Astrocyte of the cerebellum (primary cell): ENCODE data around the gene PSD4.

ENCODE experiments used
- DNase-seq: peaks from one replicate; pipeline ENCODE4 v3.0.0-alpha.2; 2011; ENCODE audit warnings: low read depth
- H3K4me3 ChIP-seq: 2 replicates; pipeline ENCODE4 v1.5.1; 2011; ENCODE audit warnings: mild to moderate bottlenecking, low read depth, low read length, moderate library complexity
- in situ Hi-C: cut with HindIII; loops from 2 replicates; pipeline ENCODE4 v1.10.0; 2017; ENCODE audit warnings: low sequenced_read_pairs
- TF ChIP-seq, protein P1 (sequence below): IDR thresholded peaks from 2 replicates; pipeline ENCODE4 v1.5.1; 2012; ENCODE audit warnings: low read length, low read depth, moderate library complexity, mild to moderate bottlenecking; ENCODE audit errors: missing control alignments

The PSD4 gene

DNA sequence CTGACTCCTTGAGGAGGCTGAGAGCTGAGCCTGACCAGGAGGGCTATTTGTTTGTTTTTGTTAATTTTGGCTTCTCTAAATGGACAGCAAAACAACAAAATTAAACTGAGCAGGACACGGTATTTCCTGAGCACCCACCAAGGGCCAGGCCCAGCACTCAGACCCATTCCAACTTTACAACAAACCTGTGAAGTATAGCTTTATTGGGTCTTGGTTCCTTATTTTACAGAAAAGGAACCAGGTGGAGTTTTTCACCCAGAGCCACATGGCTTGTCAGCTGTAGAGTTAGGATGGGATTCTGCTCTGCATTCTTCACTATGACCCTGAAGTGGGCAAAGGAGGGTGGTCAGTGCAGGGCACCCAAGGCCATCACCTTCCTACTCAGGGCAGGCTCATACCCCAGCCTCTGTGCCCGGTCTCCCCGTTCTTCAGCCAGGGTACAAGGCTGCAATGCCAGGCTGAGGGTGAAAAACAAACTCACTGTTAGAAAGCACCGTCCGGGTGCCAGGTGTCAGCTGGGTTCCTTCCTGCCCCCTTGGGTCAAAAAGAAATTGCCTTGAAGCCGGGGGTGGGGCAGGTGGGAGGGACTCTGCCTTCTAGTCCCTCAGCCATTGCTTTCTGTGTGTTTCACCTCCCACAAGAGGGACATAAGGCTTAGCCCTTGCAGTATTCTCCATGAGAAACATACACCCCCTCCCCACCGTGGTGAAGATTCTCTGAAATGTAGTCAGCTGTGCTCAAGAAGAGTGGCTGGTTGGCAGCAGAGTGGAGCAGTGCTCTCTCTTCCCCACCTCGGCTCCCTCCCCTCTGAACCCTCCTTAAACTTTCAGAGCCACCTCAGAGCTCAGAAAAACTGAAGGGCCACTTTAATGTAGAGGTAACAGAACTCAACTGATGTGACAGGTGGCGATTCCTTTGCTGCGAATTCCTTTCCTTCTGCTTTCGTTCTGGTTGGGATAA lies 2.2 kb downstream of the PSD4 start:
- in situ Hi-C loops = no loop called here
- TF ChIP-seq, protein P1, sequence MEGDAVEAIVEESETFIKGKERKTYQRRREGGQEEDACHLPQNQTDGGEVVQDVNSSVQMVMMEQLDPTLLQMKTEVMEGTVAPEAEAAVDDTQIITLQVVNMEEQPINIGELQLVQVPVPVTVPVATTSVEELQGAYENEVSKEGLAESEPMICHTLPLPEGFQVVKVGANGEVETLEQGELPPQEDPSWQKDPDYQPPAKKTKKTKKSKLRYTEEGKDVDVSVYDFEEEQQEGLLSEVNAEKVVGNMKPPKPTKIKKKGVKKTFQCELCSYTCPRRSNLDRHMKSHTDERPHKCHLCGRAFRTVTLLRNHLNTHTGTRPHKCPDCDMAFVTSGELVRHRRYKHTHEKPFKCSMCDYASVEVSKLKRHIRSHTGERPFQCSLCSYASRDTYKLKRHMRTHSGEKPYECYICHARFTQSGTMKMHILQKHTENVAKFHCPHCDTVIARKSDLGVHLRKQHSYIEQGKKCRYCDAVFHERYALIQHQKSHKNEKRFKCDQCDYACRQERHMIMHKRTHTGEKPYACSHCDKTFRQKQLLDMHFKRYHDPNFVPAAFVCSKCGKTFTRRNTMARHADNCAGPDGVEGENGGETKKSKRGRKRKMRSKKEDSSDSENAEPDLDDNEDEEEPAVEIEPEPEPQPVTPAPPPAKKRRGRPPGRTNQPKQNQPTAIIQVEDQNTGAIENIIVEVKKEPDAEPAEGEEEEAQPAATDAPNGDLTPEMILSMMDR = no peak
- DNase-seq = no peak
- H3K4me3 ChIP-seq = no peak overlapping the region

DNA sequence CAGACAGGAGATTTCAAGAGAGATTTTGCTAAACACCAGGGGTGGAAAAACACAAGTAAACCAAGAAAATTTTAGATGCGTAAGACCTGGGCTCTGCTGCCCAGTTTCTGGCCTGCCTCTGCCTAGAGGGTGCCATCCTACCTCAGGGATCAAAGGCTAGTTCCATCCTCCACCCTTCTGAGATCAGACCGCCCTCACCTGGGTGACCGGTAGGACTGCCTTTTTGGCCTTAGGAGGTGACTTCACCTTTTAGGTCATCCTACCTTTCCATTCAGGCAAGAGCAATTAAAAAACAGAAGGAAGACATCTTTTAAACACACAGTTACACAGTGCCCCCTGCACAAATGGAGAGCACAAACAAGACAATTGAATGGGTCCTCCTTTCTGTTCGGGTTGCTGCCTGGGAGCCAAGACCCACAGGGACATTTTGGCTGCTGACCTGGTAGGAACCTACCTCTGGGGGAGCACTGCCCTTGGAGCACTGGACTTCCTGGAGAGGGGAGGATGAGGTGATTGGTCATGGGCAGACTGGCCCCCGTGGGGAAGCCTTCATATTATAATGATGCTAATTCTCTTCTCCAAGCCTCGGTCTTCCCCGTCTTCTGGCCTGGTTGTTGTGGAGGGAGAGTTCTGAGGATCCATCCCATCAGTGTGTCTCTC lies 3.1 kb downstream of the PSD4 start:
- H3K4me3 ChIP-seq = no peak overlapping the region

DNA sequence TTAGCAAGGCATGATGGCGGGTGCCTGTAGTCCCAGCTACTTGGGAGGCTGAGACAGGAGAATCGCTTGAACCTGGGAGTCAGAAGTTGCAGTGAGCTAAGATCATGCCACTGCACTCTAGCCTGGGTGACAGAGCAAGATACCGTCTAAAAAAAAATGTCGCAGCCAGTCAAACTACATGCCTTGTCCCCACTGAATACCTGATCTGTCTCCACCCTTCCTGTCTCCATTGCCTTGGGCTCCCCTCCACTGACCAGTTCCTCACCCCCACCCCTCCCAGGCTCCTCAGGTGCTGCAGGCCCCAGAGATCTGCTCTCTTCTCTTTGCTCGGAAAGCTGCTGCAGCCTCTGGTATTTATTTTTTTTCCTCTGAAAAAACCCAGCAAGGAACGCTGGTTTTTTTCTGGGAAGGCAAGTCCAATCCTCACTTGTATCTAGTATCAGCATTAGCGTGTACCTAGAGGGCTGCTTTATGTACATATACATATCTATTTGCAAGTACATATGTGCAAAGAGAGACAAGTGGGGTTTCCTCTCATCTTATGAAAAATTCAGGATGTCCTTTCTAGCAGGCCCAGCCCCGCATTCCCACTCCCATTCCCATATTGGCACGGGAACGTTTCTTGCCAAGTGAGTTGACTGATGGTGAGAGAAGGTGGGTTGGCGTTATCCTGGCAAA lies 4.4 kb downstream of the PSD4 start:
- DNase-seq = no peak
- in situ Hi-C loops = no loop called here
- H3K4me3 ChIP-seq = no peak overlapping the region
- TF ChIP-seq, protein P1 = no peak

More for the DNA sequence above, 3.1 kb downstream of the PSD4 start:
- TF ChIP-seq, protein P1 = no peak
- no peak for DNase-seq
- in situ Hi-C loops = no loop called here

DNA sequence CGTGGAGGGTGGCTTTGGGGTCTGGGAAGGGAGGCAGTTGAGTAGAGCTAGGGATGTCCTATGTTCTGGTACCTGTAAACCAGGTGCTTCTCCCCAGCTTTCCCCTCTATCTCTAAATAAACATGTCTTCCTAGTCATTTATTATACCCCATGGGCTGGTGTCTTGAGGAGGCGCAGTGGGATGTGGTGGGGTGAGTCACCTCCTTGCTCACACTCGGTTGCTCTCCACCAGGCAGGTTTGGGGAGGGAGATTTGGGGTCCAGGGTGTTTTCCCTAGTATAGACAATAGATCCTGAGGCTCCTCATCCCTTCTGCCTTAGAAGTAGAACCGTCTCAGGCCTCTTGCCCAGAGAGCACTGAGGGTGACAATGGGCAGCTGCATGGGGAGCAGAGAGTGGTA lies 5.1 kb downstream of the PSD4 start:
- H3K4me3 ChIP-seq = no peak overlapping the region
- in situ Hi-C loops = no loop called here
- DNase-seq = no peak
- TF ChIP-seq, protein P1 = no peak

DNA sequence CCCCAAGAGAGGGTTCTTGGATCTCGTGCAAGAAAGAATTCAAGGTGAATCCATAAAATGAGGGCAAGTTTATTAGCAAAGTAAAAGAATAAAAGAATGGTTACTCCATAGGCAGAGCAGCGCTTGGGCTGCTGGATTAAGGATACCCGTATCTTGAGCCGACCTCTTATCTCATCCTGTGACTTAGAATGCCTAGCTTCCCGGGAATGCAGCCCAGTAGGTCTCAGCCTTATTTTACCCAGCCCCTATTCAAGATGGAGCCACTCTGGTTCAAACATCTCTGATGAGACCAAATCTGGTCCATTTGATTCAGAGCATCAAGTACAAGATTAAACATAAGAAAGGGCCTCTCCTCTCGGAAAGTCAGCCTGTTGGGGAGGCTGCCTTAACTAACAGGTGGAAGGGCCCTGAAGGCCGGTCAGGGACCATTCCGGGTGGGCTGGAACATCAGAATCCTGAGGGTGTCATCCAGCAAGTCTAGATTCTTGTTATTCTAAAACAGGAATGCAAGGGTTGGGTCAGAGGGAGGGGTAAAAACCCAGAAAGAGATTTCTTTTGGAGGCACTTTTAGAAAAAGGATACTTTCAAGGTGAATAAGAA lies 5.8 kb downstream of the PSD4 start:
- TF ChIP-seq, protein P1 = no peak
- DNase-seq = no peak
- in situ Hi-C loops = no loop called here
- no peak overlapping the region for H3K4me3 ChIP-seq
